ENCODE data around the gene ABTB2. TPM values are rescaled to one million over a fixed set of nuclear protein-coding genes. Genes with fewer than 3 reads are reported as not detected.

ABTB2 gene
- total RNA-seq, 1 donor from 2014 or later = 3.5 TPM

- DNase-seq (ENCODE audit: extremely low read depth, low read depth, low spot score) = no peak
Measured at GRCh38 chr11:34136420-34136819, 221.4 kb downstream of the ABTB2 start.

GRCh38 chr11:34135439-34135838 is 222.4 kb downstream of the ABTB2 start:
- no peak for DNase-seq (ENCODE audit: extremely low read depth, low read depth, low spot score)

GRCh38 chr11:34134765-34135164 is 223.0 kb downstream of the ABTB2 start:
- DNase-seq (ENCODE audit: extremely low read depth, low read depth, low spot score) = no peak

- DNase-seq (ENCODE audit: extremely low read depth, low read depth, low spot score) = no peak
Measured at GRCh38 chr11:34132261-34132965, 225.4 kb downstream of the ABTB2 start.

- DNase-seq (ENCODE audit: extremely low read depth, low read depth, low spot score) = no peak
Measured at GRCh38 chr11:34128824-34129223, 229.0 kb downstream of the ABTB2 start.

GRCh38 chr11:34126959-34127848 is 230.6 kb downstream of the ABTB2 start:
- no peak for DNase-seq (ENCODE audit: extremely low read depth, low read depth, low spot score)

- DNase-seq (ENCODE audit: extremely low read depth, low read depth, low spot score) = no peak
Measured at GRCh38 chr11:34124885-34125668, 232.7 kb downstream of the ABTB2 start.

- no peak for DNase-seq (ENCODE audit: extremely low read depth, low read depth, low spot score)
Measured at GRCh38 chr11:34120651-34121050, 237.2 kb downstream of the ABTB2 start.

GRCh38 chr11:34114471-34114870 is 243.3 kb downstream of the ABTB2 start:
- DNase-seq (ENCODE audit: extremely low read depth, low read depth, low spot score) = no peak

- no peak for DNase-seq (ENCODE audit: extremely low read depth, low read depth, low spot score)
Measured at GRCh38 chr11:34114014-34114413, 243.8 kb downstream of the ABTB2 start.

- DNase-seq (ENCODE audit: extremely low read depth, low read depth, low spot score) = no peak
Measured at GRCh38 chr11:34111722-34112270, 246.0 kb downstream of the ABTB2 start.

GRCh38 chr11:34105957-34106504 is 251.8 kb downstream of the ABTB2 start:
- DNase-seq (ENCODE audit: extremely low read depth, low read depth, low spot score) = no peak

- peak; percentile 98 for DNase-seq (ENCODE audit: extremely low read depth, low read depth, low spot score)
Measured at GRCh38 chr11:34105079-34105956, 252.5 kb downstream of the ABTB2 start, which contains the start of gene NAT10. Gene NAT10 (plus strand): TSS chr11:34105629. CDS start chr11:34108226, 2,597 bp downstream.

GRCh38 chr11:34104680-34105078 is 253.1 kb downstream of the ABTB2 start:
- no peak for DNase-seq (ENCODE audit: extremely low read depth, low read depth, low spot score)

Other genes starting within 250 kb of the ABTB2 start
- 31.2 and 37.3 TPM in 2 replicates for gene CAT, start 80.9 kb upstream of the ABTB2 start, total RNA-seq
- gene ELF5, start 155.8 kb upstream of the ABTB2 start, total RNA-seq = not detected in 2 replicates